Thyroid gland (tissue), 4 donors: Measurements from ENCODE around the gene PCDHA8. TPM values are rescaled to one million over a fixed set of nuclear protein-coding genes. Genes with fewer than 3 reads are reported as not detected.

Source experiments
- DNase-seq, 2 donors: peaks; one replicate each; pipeline ENCODE4 v3.0.0-alpha.2; 2019
- H3K27ac ChIP-seq, 3 donors: fragments of 200-600 bp; sonication (generic); 1 replicate in 2 of 3; 2 replicates in 1 of 3; pipeline ENCODE4 v1.5.1; 2016 to 2019; ENCODE audit warnings: mild to moderate bottlenecking in 1 of 3, moderate library complexity in 1 of 3
- H3K27me3 ChIP-seq: fragments of 200-600 bp; sonication (generic); one replicate; pipeline ENCODE4 v1.5.1; 2019
- H3K36me3 ChIP-seq, 2 donors: fragments of 200-600 bp; sonication (generic); one replicate each; pipeline ENCODE4 v1.5.1; 2016 to 2019
- H3K4me1 ChIP-seq, 2 donors: fragments of 200-600 bp; sonication (generic); one replicate each; pipeline ENCODE4 v1.5.1; 2017 to 2019
- H3K4me3 ChIP-seq, 3 donors: fragments of 200-600 bp; sonication (generic); replicated peaks in 1 of 3; 1 replicate in 2 of 3; 2 replicates in 1 of 3; pipeline ENCODE4 v1.5.1; 2016; ENCODE audit warnings: mild to moderate bottlenecking in 1 of 3
- H3K9me3 ChIP-seq: fragments of 200-600 bp; sonication (generic); one replicate; pipeline ENCODE4 v1.5.1; 2017
- CTCF ChIP-seq, 6 experiments: fragments of 200-600 bp in 3 of 6; fragments of 450-650 bp in 3 of 6; sonication (generic) in 3 of 6; IDR thresholded peaks; one replicate each; pipeline ENCODE4 v1.5.1; 2016 to 2019; ENCODE audit warnings: antibody characterized with exemption in 6 of 6, mild to moderate bottlenecking in 2 of 6, inconsistent platforms in 1 of 6, moderate library complexity in 1 of 6
- POLR2A ChIP-seq, 2 donors: fragments of 450-650 bp; IDR thresholded peaks; one replicate each; pipeline ENCODE4 v1.6.1; 2017; ENCODE audit warnings: antibody characterized with exemption in 2 of 2, mild to moderate bottlenecking in 2 of 2, moderate library complexity in 1 of 2
- WGBS, 2 donors: methylation state at CpG; one replicate each; pipeline ENCODE4 v1.1.5; 2017; 5-methylcytosine and 5-hydroxymethylcytosine counted together
- intact Hi-C: fragments of 100-400 bp; cut with DNase I; formaldehyde crosslinking; loops from one replicate; pipeline ENCODE4 v1.15.1; 2023
- total RNA-seq, 4 donors: library from RNA; depleted of rRNA; stranded (reverse); fragments of >200 nt; gene quantifications; one replicate each; pipeline ENCODE4 v1.2.3, GENCODE V29; 2016

Gene PCDHA8
- total RNA-seq, 4 donors from 2014 or later = 0.27 to 0.93 (median 0.33) TPM; not detected in 1

GRCh38 chr5:140868721-140869554 lies 28.0 kb downstream of the PCDHA8 start, which contains the start of gene PCDHA11:
Gene PCDHA11, plus strand, starts transcription at chr5:140868957. Its CDS starts 147 bp downstream, at chr5:140869104.
- WGBS, 2 donors = 16 to 19% methylated on average over 40 to 41 of the region's 41 CpGs
- intact Hi-C loops = no loop called here
- H3K9me3 ChIP-seq = no peaks in the 10 kb centered on the region

DNA sequence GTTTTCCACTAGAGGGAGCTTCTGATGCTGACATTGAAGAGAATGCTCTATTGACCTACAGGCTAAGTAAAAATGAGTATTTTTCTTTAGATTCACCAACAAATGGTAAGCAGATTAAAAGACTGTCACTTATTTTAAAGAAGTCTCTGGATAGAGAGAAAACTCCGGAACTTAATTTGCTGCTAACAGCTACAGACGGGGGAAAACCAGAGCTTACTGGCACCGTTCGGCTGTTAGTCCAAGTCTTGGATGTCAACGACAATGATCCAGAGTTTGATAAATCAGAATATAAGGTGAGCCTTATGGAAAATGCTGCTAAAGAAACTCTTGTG lies 28.5 kb downstream of the PCDHA8 start:
- intact Hi-C loops = no loop called here
- Histone ChIP-seq H3K9me3 (no peaks in the 10 kb centered on the region), H3K36me3 (no peaks in the 10 kb centered on the region), H3K27me3 (no peaks in the 10 kb centered on the region), H3K4me3 (no peak overlapping the region), H3K4me1 (no peaks in the 10 kb centered on the region), H3K27ac (no peak overlapping the region)
- TF ChIP-seq CTCF (IDR thresholded peaks at IDR 0.05) = no peak
- TF ChIP-seq POLR2A (IDR thresholded peaks at IDR 0.05) = no peak
- 51 to 66% methylated on average over 5 of the region's 5 CpGs for WGBS, 2 donors
- no peak for DNase-seq

More at GRCh38 chr5:140868721-140869554, 28.0 kb downstream of the PCDHA8 start, which contains the start of gene PCDHA11:
- H3K27me3 ChIP-seq = no peaks in the 10 kb centered on the region
- TF ChIP-seq POLR2A (IDR thresholded peaks at IDR 0.05) = no peak
- TF ChIP-seq CTCF (IDR thresholded peaks at IDR 0.05) = peak in 5 of 6 experiments; percentile 9 to 44 (median 31)
- H3K4me1 ChIP-seq = no peaks in the 10 kb centered on the region
- H3K4me3 ChIP-seq = peak within 1 kb of the TSS in 1 of 3 donors; percentile 5
- no peaks in the 10 kb centered on the region for H3K36me3 ChIP-seq
- H3K27ac ChIP-seq = no peak within 1 kb of the TSS
- no peak for DNase-seq

- no peaks in the 10 kb centered on the region for H3K27me3 ChIP-seq
Observed at GRCh38 chr5:140870221-140871201, 29.5 kb downstream of the PCDHA8 start.

More at GRCh38 chr5:140870221-140871201, 29.5 kb downstream of the PCDHA8 start:
- Histone ChIP-seq H3K4me1 (no peaks in the 10 kb centered on the region), H3K4me3 (no peak overlapping the region), H3K36me3 (no peaks in the 10 kb centered on the region), H3K27ac (no peak overlapping the region), H3K9me3 (no peaks in the 10 kb centered on the region)
- intact Hi-C loops = no loop called here
- TF ChIP-seq CTCF (IDR thresholded peaks at IDR 0.05) (no peak), POLR2A (IDR thresholded peaks at IDR 0.05) (no peak)
- WGBS, 2 donors = 44 to 55% methylated on average over 12 to 84 of the region's 114 CpGs
- no peak for DNase-seq
